Neural crest cell (in vitro differentiated cells): ENCODE results near the gene NKG7. TPM values are rescaled to one million over a fixed set of nuclear protein-coding genes. Genes with fewer than 3 reads are reported as not detected.

ENCODE experiments used
- DNase-seq: peaks from one replicate; pipeline ENCODE4 v3.0.0; 2021; ENCODE audit warnings: low read depth, mixed read lengths, low spot score
- H3K27ac Mint-ChIP-seq: one replicate; pipeline ENCODE4 v1.8.0; 2021; ENCODE audit warnings: mild to moderate bottlenecking, mixed read lengths; ENCODE audit not compliant: unreplicated experiment
- H3K27me3 Mint-ChIP-seq: 2 replicates; pipeline ENCODE4 v1.8.0; 2021; ENCODE audit warnings: low read depth, mild to moderate bottlenecking, mixed read lengths
- H3K36me3 Mint-ChIP-seq: 2 replicates; pipeline ENCODE4 v1.8.0; 2021; ENCODE audit warnings: low read depth, mild to moderate bottlenecking, mixed read lengths
- H3K4me1 Mint-ChIP-seq: 2 replicates; pipeline ENCODE4 v1.8.0; 2021; ENCODE audit warnings: mixed read lengths
- H3K4me3 Mint-ChIP-seq: one replicate; pipeline ENCODE4 v1.8.0; 2021; ENCODE audit warnings: mild to moderate bottlenecking, mixed read lengths
- H3K9me3 Mint-ChIP-seq: 2 replicates; pipeline ENCODE4 v1.8.0; 2021; ENCODE audit warnings: mixed read lengths
- CTCF ChIP-seq: fragments of 200-600 bp; sonication (generic); conservative IDR thresholded peaks from 2 replicates; pipeline ENCODE4 v1.5.0; 2021; ENCODE audit warnings: antibody characterized with exemption, mild to moderate bottlenecking
- total RNA-seq: library from RNA; stranded (reverse); gene quantifications from 2 replicates; pipeline ENCODE4 v1.2.1, GENCODE V29; 2021

Gene NKG7
- total RNA-seq, 1 donor from 2014 or later: not detected

GRCh38 chr19:51367255-51367564, 5.2 kb downstream of the NKG7 start:
- TF ChIP-seq CTCF: no peak
- no peak for DNase-seq
- no peaks in the 10 kb centered on the region for H3K36me3 Mint-ChIP-seq

GRCh38 chr19:51366389-51367254, 5.8 kb downstream of the NKG7 start:
- H3K27ac Mint-ChIP-seq: peak overlapping the region; percentile 99
- no peaks in the 10 kb centered on the region for H3K27me3 Mint-ChIP-seq
- H3K36me3 Mint-ChIP-seq: no peaks in the 10 kb centered on the region
- DNase-seq: peak; percentile 92
- TF ChIP-seq CTCF: no peak
- H3K9me3 Mint-ChIP-seq: no peaks in the 10 kb centered on the region
- H3K4me3 Mint-ChIP-seq: peak overlapping the region; percentile 99
- peaks cover 50% of the 10 kb centered on the region for H3K4me1 Mint-ChIP-seq

More at GRCh38 chr19:51367255-51367564, 5.2 kb downstream of the NKG7 start:
- H3K9me3 Mint-ChIP-seq: no peaks in the 10 kb centered on the region
- H3K27me3 Mint-ChIP-seq: no peaks in the 10 kb centered on the region
- H3K27ac Mint-ChIP-seq: peak overlapping the region; percentile 99
- H3K4me1 Mint-ChIP-seq: peaks cover 50% of the 10 kb centered on the region
- H3K4me3 Mint-ChIP-seq: peak overlapping the region; percentile 99

- Mint-ChIP-seq H3K9me3 (no peaks in the 10 kb centered on the region), H3K4me3 (peak within 1 kb of the TSS; percentile 99), H3K27ac (peak within 1 kb of the TSS; percentile 99), H3K36me3 (no peaks in the 10 kb centered on the region), H3K27me3 (no peaks in the 10 kb centered on the region), H3K4me1 (peaks cover 50% of the 10 kb centered on the region)
- no peak for TF ChIP-seq CTCF
- no peak for DNase-seq
Observed at GRCh38 chr19:51365965-51366388, 6.5 kb downstream of the NKG7 start, which contains the start of gene ETFB. TSS of gene ETFB (minus strand) at chr19:51366388. CDS start at chr19:51366326, 62 bp downstream.

- no peaks in the 10 kb centered on the region for H3K36me3 Mint-ChIP-seq
- DNase-seq: no peak
- H3K27ac Mint-ChIP-seq: peak overlapping the region; percentile 93
- H3K4me3 Mint-ChIP-seq: peak overlapping the region; percentile 99
- peaks cover 50% of the 10 kb centered on the region for H3K4me1 Mint-ChIP-seq
- no peaks in the 10 kb centered on the region for H3K9me3 Mint-ChIP-seq
- no peaks in the 10 kb centered on the region for H3K27me3 Mint-ChIP-seq
- TF ChIP-seq CTCF: no peak
Observed at GRCh38 chr19:51365211-51365964, 7.1 kb downstream of the NKG7 start.

- Mint-ChIP-seq H3K4me3 (peak overlapping the region; percentile 81), H3K4me1 (peaks cover 50% of the 10 kb centered on the region), H3K27ac (peak overlapping the region; percentile 5), H3K9me3 (no peaks in the 10 kb centered on the region), H3K27me3 (no peaks in the 10 kb centered on the region), H3K36me3 (no peaks in the 10 kb centered on the region)
- TF ChIP-seq CTCF: no peak
- no peak for DNase-seq
Observed at GRCh38 chr19:51364200-51365106, 8.0 kb downstream of the NKG7 start.
